ENCODE measurements around the gene CNTN5. TPM values are rescaled to one million over a fixed set of nuclear protein-coding genes. Genes with fewer than 3 reads are reported as not detected.
A peak's percentile ranks its signal among the peaks of the same experiment; 100 is the strongest.

Gene CNTN5
- total RNA-seq, 1 experiment from 2014 or later: not detected

DNA sequence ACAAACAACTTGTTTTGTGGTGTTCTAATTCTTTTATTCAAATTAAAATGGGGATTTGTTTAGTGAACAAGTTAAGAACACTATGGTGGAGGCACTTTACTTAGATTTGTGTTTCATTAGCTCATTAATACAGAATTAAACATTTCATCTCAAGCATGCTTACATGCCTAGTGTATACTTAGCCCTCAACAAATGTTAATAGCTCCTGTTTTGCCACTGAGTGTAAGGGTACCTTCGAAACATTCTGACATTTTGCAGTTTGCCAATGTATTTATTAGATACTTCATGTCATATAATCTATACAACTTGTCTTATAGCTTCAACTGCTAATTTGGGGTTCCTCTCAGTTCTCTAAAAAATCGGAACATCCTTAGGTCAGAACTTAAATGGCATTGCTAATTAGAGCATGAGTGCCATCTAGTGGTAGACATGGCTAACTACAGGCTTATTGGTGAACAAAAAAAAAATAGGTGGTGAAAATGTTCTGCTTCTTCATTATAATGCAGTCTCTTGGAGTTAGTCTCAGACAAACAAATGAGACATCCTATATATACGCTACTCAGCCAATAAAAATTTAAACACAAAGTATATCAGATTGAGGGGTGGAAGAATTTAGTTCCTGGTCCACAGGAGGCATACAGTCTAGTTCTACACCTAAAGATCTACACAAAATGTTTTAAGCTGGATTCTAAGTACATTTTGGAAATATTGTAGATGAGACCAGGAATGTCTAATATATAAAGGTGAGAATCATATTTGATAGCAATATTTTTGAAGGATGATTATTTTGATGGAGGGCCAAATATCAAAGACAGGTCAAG is 4.9 kb upstream of the CNTN5 start:
- no peaks in the 10 kb centered on the region for H3K9me3 Mint-ChIP-seq
- H3K9ac ChIP-seq (ENCODE audit: extremely low read depth, insufficient read length, low read length): no peak overlapping the region
- H3K14ac ChIP-seq (ENCODE audit: insufficient read depth, low read length): no peak overlapping the region
- H2BK5ac ChIP-seq (ENCODE audit: insufficient read length, low read length): no peak overlapping the region
- no peak overlapping the region for H2BK15ac ChIP-seq (ENCODE audit: low read depth, low read length)
- H3K56ac ChIP-seq (ENCODE audit: insufficient read length, low read depth, low read length): no peak overlapping the region
- no peak overlapping the region for H2BK120ac ChIP-seq (ENCODE audit: low read depth, low read length, poor library complexity, severe bottlenecking)
- H3K79me1 ChIP-seq (ENCODE audit: insufficient read depth, low read depth, low read length, poor library complexity, severe bottlenecking): no peaks in the 10 kb centered on the region
- TF ChIP-seq, protein P1, sequence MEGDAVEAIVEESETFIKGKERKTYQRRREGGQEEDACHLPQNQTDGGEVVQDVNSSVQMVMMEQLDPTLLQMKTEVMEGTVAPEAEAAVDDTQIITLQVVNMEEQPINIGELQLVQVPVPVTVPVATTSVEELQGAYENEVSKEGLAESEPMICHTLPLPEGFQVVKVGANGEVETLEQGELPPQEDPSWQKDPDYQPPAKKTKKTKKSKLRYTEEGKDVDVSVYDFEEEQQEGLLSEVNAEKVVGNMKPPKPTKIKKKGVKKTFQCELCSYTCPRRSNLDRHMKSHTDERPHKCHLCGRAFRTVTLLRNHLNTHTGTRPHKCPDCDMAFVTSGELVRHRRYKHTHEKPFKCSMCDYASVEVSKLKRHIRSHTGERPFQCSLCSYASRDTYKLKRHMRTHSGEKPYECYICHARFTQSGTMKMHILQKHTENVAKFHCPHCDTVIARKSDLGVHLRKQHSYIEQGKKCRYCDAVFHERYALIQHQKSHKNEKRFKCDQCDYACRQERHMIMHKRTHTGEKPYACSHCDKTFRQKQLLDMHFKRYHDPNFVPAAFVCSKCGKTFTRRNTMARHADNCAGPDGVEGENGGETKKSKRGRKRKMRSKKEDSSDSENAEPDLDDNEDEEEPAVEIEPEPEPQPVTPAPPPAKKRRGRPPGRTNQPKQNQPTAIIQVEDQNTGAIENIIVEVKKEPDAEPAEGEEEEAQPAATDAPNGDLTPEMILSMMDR (conservative IDR thresholded peaks at IDR 0.05): peak; percentile 91
- H3K27ac Mint-ChIP-seq: no peak overlapping the region
- no peak overlapping the region for H4K5ac ChIP-seq (ENCODE audit: insufficient read length, low read depth, low read length)
- no peak overlapping the region for H3K4ac ChIP-seq (ENCODE audit: low read depth, low read length)
- DNase-seq: no peak
- H3K23me2 ChIP-seq (ENCODE audit: insufficient read length, low read depth, low read length, poor library complexity, severe bottlenecking): peaks cover 6% of the 10 kb centered on the region
- H4K8ac ChIP-seq (replicated peaks; ENCODE audit: insufficient read length, low read depth, low read length): no peak overlapping the region
- no peaks in the 10 kb centered on the region for H3K9me3 ChIP-seq (ENCODE audit: control insufficient read depth, low read depth, low read length)
- no peaks in the 10 kb centered on the region; the same call in 1 of the 2 replicates for H3K27me3 ChIP-seq (ENCODE audit: insufficient read depth, low read length)
- H3K23ac ChIP-seq (ENCODE audit: insufficient read length, low read depth, low read length): no peak overlapping the region
- H3K4me2 ChIP-seq (ENCODE audit: insufficient read depth, insufficient read length, low read length): no peak overlapping the region
- no peaks in the 10 kb centered on the region for H3K79me2 ChIP-seq (ENCODE audit: insufficient read depth, low read length)
- no peak overlapping the region for H3K4me3 Mint-ChIP-seq
- no peak overlapping the region for H3T11ph ChIP-seq (ENCODE audit: low read length)
- no peak overlapping the region for H3K27ac ChIP-seq (ENCODE audit: insufficient read length, low read depth, low read length)
- no peak overlapping the region for H4K91ac ChIP-seq (ENCODE audit: insufficient read length, low read depth, low read length)
- H3K36me3 Mint-ChIP-seq (ENCODE audit: insufficient read depth in 1 of 3, low read depth in 3 of 3): no peaks in the 10 kb centered on the region
- no peaks in the 10 kb centered on the region for H3K4me1 ChIP-seq (ENCODE audit: insufficient read depth, low read length)
- no peak overlapping the region for H2BK12ac ChIP-seq (ENCODE audit: insufficient read length, low read depth, low read length)
- H2AK5ac ChIP-seq (ENCODE audit: insufficient read length, low read length): no peak overlapping the region
- no peak overlapping the region for H2BK20ac ChIP-seq (ENCODE audit: low read depth, low read length, poor library complexity, severe bottlenecking)
- no peak overlapping the region for H3K18ac ChIP-seq (ENCODE audit: insufficient read length, low read depth, low read length)
- H3K27me3 Mint-ChIP-seq (ENCODE audit: low read depth): peaks cover 25% of the 10 kb centered on the region
- no peaks in the 10 kb centered on the region for H4K20me1 ChIP-seq (ENCODE audit: control insufficient read depth, insufficient read depth, insufficient read length)
- H2AFZ ChIP-seq (ENCODE audit: low read length): no peak overlapping the region
- no CpG with 5 or more reads among the region's 3 CpGs for WGBS (ENCODE audit: extremely low coverage, insufficient read length, low lambda C conversion rate)
- peaks cover 2 to 5% of the 10 kb centered on the region in 2 experiments; a peak in 2 of 4 replicates for H3K4me1 Mint-ChIP-seq
